ENCODE data around the gene CIRBP. TPM values are rescaled to one million over a fixed set of nuclear protein-coding genes. Genes with fewer than 3 reads are reported as not detected.
A peak's percentile ranks its signal among the peaks of the same experiment; 100 is the strongest.

Gene CIRBP
- total and polyA plus RNA-seq, 9 of the 15 experiments (the other 6 are each of a cell fraction or from before 2014, with no cell fraction given), result 20.5 to 327 (median 176) TPM

GRCh38 chr19:1274852-1275259 is 5.7 kb downstream of the CIRBP start:
- intact Hi-C loops (cut with micrococcal nuclease), result loop anchor here (10.0 kb wide), 1 partner anchor 170 kb away; no protein-coding TSS in a partner anchor
- ChIA-PET CTCF (ENCODE audit: low intra/inter-chr PET ratio) (interaction anchor here (0.6 kb wide), 1 partner anchor 96 kb away, joined by 3 read pairs; no protein-coding TSS in a partner anchor), POLR2A (interaction anchor here (0.6 to 1.4 kb wide), 9 partner anchors 8 to 217 kb away, joined by 3 to 9 read pairs (median 3); no protein-coding TSS in a partner anchor)
- Histone ChIP-seq H3K9me3 (replicated peaks; ENCODE audit: control insufficient read depth, insufficient read depth, low read depth, low read length) (no peaks in the 10 kb centered on the region), H3K4me1 (replicated peaks in 1 of 2; ENCODE audit: control insufficient read depth in 2 of 2, insufficient read depth in 2 of 2, low read length in 2 of 2) (peaks cover 57 to 92% of the 10 kb centered on the region in 2 experiments), H3K4me2 (ENCODE audit: insufficient read depth, low read length) (peak overlapping the region; percentile 93), H3K9ac (ENCODE audit: insufficient read depth in 1 of 2, low read depth in 2 of 2, low read length in 2 of 2) (peak overlapping the region; percentile 90 to 92), H3K36me3 (ENCODE audit: control insufficient read depth, insufficient read depth, low read length) (peaks cover 82% of the 10 kb centered on the region), H3K27me3 (ENCODE audit: control insufficient read depth in 2 of 2, insufficient read depth in 2 of 2, low read length in 2 of 2) (no peaks in the 10 kb centered on the region), H4K20me1 (replicated peaks; ENCODE audit: control insufficient read depth, insufficient read depth, low read length) (peaks cover 28% of the 10 kb centered on the region), H2AFZ (ENCODE audit: low read depth, low read length) (0 out of 2 replicates have a peak overlapping the region, but pooled peaks have one; percentile 29), H3K4me3 (peak overlapping the region; percentile 68), H3K9me1 (ENCODE audit: control insufficient read depth, insufficient read depth, low read length) (no peaks in the 10 kb centered on the region), H3K79me2 (ENCODE audit: control insufficient read depth, insufficient read depth, low read length) (peaks cover 71% of the 10 kb centered on the region), H3K27ac (ENCODE audit: extremely low read depth, low read depth, low read length) (peak overlapping the region; percentile 92)
- FAIRE-seq (peak; percentile 26), DNase-seq (ENCODE audit: extremely low read depth in 1 of 4, low spot score in 3 of 4) (peak in 3 of 4 experiments; percentile 48 to 72 (median 58)), ATAC-seq (peak; percentile 49)
- WGBS (ENCODE audit: insufficient coverage, low coverage, missing lambda C conversion rate), result 1% methylated on average over 43 of the region's 44 CpGs
- no TSS peak for BruUV-seq (replicated peaks)
- in situ Hi-C loops (cut with MboI), result loop anchor here (5.0 kb wide), 1 partner anchor 107 kb away; the partner anchor contains the start of gene NDUFS7
- TF ChIP-seq GABPB2 (CRISPR knock-in tag; conservative IDR thresholded peaks at IDR 0.05) (no peak), PTTG1 (tag; IDR thresholded peaks at IDR 0.05; ENCODE audit: low read depth) (no peak), KDM5B (IDR thresholded peaks at IDR 0.05; ENCODE audit: insufficient replicate concordance, low read depth, low read length) (no peak), ZNF274 (IDR thresholded peaks at IDR 0.05; ENCODE audit: borderline replicate concordance, low read depth, low read length) (no peak), NFXL1 (CRISPR knock-in tag; IDR thresholded peaks at IDR 0.05) (no peak), BACH1 (tag; IDR thresholded peaks at IDR 0.05) (no peak), CBFA2T3 (IDR thresholded peaks at IDR 0.05) (peak; percentile 30; the same call in 1 of the 2 replicates), CBX5 (IDR thresholded peaks at IDR 0.05; ENCODE audit: borderline replicate concordance, low read depth) (no peak), TRIM25 (IDR thresholded peaks at IDR 0.05; ENCODE audit: borderline replicate concordance) (no peak), CBX1 (IDR thresholded peaks at IDR 0.05; ENCODE audit: low read depth) (0 out of 2 replicates have a peak, but pooled peaks have one; percentile 11), ETS1 (conservative IDR thresholded peaks at IDR 0.05; ENCODE audit: control insufficient read depth, low read depth, low read length) (no peak), MYBL2 (IDR thresholded peaks at IDR 0.05; ENCODE audit: low read depth) (no peak), MYBL2 (CRISPR knock-in tag; IDR thresholded peaks at IDR 0.05; ENCODE audit: borderline replicate concordance) (no peak), HDAC1 (IDR thresholded peaks at IDR 0.05) (no peak), ZNF384 (IDR thresholded peaks at IDR 0.05; ENCODE audit: low read depth, low read length) (no peak)

All from K562 (cell line).